Measurements from ENCODE around the gene HLCS.

- no peak for TF ChIP-seq ZNF274 (IDR thresholded peaks at IDR 0.05; ENCODE audit: low read length)
- no peak for TF ChIP-seq ZNF274 (tag by site-specific recombination; IDR thresholded peaks at IDR 0.05; ENCODE audit: borderline replicate concordance)
- no peak for TF ChIP-seq CTCF (tag by site-specific recombination; IDR thresholded peaks at IDR 0.05)
- TF ChIP-seq ZNF707 (tag by site-specific recombination; IDR thresholded peaks at IDR 0.05): no peak
- TF ChIP-seq ZNF404 (tag by site-specific recombination; IDR thresholded peaks at IDR 0.05): no peak
- no peak for TF ChIP-seq ZFP41 (tag by site-specific recombination; IDR thresholded peaks at IDR 0.05; ENCODE audit: borderline replicate concordance)
- no peak for TF ChIP-seq REPIN1 (tag by site-specific recombination; IDR thresholded peaks at IDR 0.05; ENCODE audit: low read depth)
- TF ChIP-seq ZNF362 (tag by site-specific recombination; IDR thresholded peaks at IDR 0.05): no peak
- no peak for TF ChIP-seq BCL11B (tag by site-specific recombination; IDR thresholded peaks at IDR 0.05; ENCODE audit: low read depth)
- no peak for TF ChIP-seq PRDM10 (tag by site-specific recombination; IDR thresholded peaks at IDR 0.05)
- TF ChIP-seq ZNF121 (tag by site-specific recombination; IDR thresholded peaks at IDR 0.05): no peak
- no peak for TF ChIP-seq ZNF518A (tag by site-specific recombination; conservative IDR thresholded peaks at IDR 0.05; ENCODE audit: low read depth)
These were observed 204.8 kb downstream of the HLCS start for GRCh38 chr21:36761685-36762084.
